H1 (cell line): Measurements from ENCODE around the gene JAKMIP3. TPM values are rescaled to one million over a fixed set of nuclear protein-coding genes. Genes with fewer than 3 reads are reported as not detected.

Experiments used
- CHD7 ChIP-seq: fragments of 300-600 bp; sonication (generic); IDR thresholded peaks from 2 replicates; pipeline ENCODE4 v1.7.1; 2012; ENCODE audit warnings: low read length, moderate library complexity, mild to moderate bottlenecking, inconsistent platforms; ENCODE audit not compliant: insufficient replicate concordance
- CTBP2 ChIP-seq: IDR thresholded peaks from 2 replicates; pipeline ENCODE4 v1.7.0; 2011; ENCODE audit warnings: borderline replicate concordance, mild to moderate bottlenecking, moderate library complexity, mixed read lengths, low read length; ENCODE audit not compliant: insufficient read depth, insufficient read length
- E2F6 ChIP-seq: IDR thresholded peaks from 2 replicates; pipeline ENCODE4 v1.6.1; 2012; ENCODE audit warnings: inconsistent platforms
- EGR1 ChIP-seq: IDR thresholded peaks from 2 replicates; pipeline ENCODE4 v1.6.1; 2011; ENCODE audit warnings: low read depth, low read length, borderline replicate concordance
- EP300 ChIP-seq, 2 experiments: IDR thresholded peaks; 1 replicate in 1 of 2; 2 replicates in 1 of 2; pipeline ENCODE4 v1.6.1; 2011 to 2012; ENCODE audit warnings: low read depth in 2 of 2, low read length in 2 of 2, mild to moderate bottlenecking in 2 of 2, borderline replicate concordance in 1 of 2, inconsistent platforms in 1 of 2, moderate library complexity in 1 of 2
- EZH2 ChIP-seq: fragments of 200-600 bp; sonication (generic); IDR thresholded peaks from 2 replicates; pipeline ENCODE4 v1.7.1; 2012; ENCODE audit warnings: low read depth, mild to moderate bottlenecking, moderate library complexity, low read length, inconsistent platforms; ENCODE audit not compliant: severe bottlenecking
- GTF2F1 ChIP-seq: IDR thresholded peaks from 2 replicates; pipeline ENCODE4 v1.6.1; 2012; ENCODE audit warnings: low read depth, low read length, improper control_type of control experiment, borderline replicate concordance
- RBBP5 ChIP-seq: IDR thresholded peaks from 2 replicates; pipeline ENCODE4 v1.7.1; 2012; ENCODE audit warnings: low read depth, mild to moderate bottlenecking, inconsistent platforms, low read length, moderate library complexity, borderline replicate concordance
- SP2 ChIP-seq: IDR thresholded peaks from 2 replicates; pipeline ENCODE4 v1.6.1; 2012; ENCODE audit warnings: mild to moderate bottlenecking, low read length, inconsistent platforms
- SP4 ChIP-seq: IDR thresholded peaks from 2 replicates; pipeline ENCODE4 v1.6.1; 2012; ENCODE audit warnings: low read length, inconsistent platforms
- polyA plus RNA-seq, 7 experiments: library from polyadenylated mRNA; depleted of rRNA in 3 of 7; stranded (reverse) in 5 of 7; unstranded in 2 of 7; fragments of >200 nt in 5 of 7; fragments of 200-250 nt in 2 of 7; gene quantifications; 1 replicate in 5 of 7; 2 replicates in 1 of 7; 4 replicates in 1 of 7; pipeline versions ENCODE4 v1.2.1 to v1.2.3, GENCODE V29; 2011 to 2013; ENCODE audit warnings: missing spikeins in 2 of 7, mixed read lengths in 2 of 7
- total RNA-seq: library from RNA; stranded (reverse); fragmentation: NEBNext Ultra II Directional; extraction: Animal tissue kit (Norgen Biotek cat#: 25700); gene quantifications from 2 replicates; pipeline ENCODE4 v1.2.1, GENCODE V29; 2021

Gene JAKMIP3
- total and polyA plus RNA-seq, 2 of the 8 experiments (the other 6 are each of a cell fraction or from before 2014, with no cell fraction given), result 0.83 to 0.91 TPM

- TF ChIP-seq CHD7 (no peak), CTBP2 (no peak), SP4 (no peak), GTF2F1 (no peak), E2F6 (no peak), EGR1 (no peak), RBBP5 (no peak), EP300 (IDR thresholded peaks at IDR 0.05; ENCODE audit: borderline replicate concordance in 1 of 2, low read depth in 2 of 2, low read length in 2 of 2) (no peak), SP2 (no peak), EZH2 (no peak)
Observed at GRCh38 chr10:132113766-132114365, 48.1 kb downstream of the JAKMIP3 start (continued).
